Peyer's patch (tissue), 4 donors: Measurements from ENCODE around the gene UBR7.

Source experiments
- CTCF ChIP-seq, 6 experiments: fragments of 450-650 bp in 4 of 6; fragments of 200-600 bp in 2 of 6; sonication (generic) in 1 of 6; IDR thresholded peaks; one replicate each; pipeline ENCODE4 v1.5.1; 2017 to 2019; ENCODE audit warnings: antibody characterized with exemption in 6 of 6, mild to moderate bottlenecking in 3 of 6, moderate library complexity in 1 of 6
- POLR2A ChIP-seq, 2 donors: fragments of 450-650 bp; IDR thresholded peaks; one replicate each; pipeline ENCODE4 v1.5.1; 2017; ENCODE audit warnings: antibody characterized with exemption in 2 of 2, mild to moderate bottlenecking in 2 of 2, moderate library complexity in 2 of 2

- no peak for TF ChIP-seq CTCF (IDR thresholded peaks at IDR 0.05)
- no peak for TF ChIP-seq POLR2A (IDR thresholded peaks at IDR 0.05)
These were observed 56.4 kb downstream of the UBR7 start for GRCh38 chr14:93263416-93263815.
